NOMO-1 treated with DMSO at 0.1 percent for 48 hours (cell line): Measurements from ENCODE around the gene MRPS14.
A peak's percentile ranks its signal among the peaks of the same experiment; 100 is the strongest.

Experiments used
- DNase-seq: peaks from one replicate; lab custom pipeline; 2025; ENCODE audit not compliant: unreplicated experiment; lab: John Stamatoyannopoulos, UW

The MRPS14 gene

DNA sequence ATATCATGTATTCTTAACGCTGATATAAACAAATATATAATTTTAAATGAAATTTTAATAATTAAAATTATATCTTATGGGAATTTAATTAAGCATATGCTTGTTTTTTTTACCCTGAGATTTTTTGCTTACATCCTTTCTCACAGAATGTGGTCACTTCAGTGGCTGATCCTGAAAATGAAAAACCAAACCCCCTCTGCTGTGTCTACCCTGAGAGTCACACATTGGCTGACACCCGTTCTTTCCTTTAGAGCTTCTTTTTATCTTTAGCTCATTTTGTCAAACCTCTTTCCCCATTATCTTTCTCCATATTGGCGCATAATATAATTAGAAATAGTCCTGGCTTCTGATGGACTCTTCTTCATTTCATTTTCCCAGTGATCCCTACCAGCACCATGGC, 34.2 kb downstream of the MRPS14 start:
- no peak for DNase-seq

GRCh38 chr1:174988539-174988938, 34.7 kb downstream of the MRPS14 start:
- DNase-seq: no peak

DNA sequence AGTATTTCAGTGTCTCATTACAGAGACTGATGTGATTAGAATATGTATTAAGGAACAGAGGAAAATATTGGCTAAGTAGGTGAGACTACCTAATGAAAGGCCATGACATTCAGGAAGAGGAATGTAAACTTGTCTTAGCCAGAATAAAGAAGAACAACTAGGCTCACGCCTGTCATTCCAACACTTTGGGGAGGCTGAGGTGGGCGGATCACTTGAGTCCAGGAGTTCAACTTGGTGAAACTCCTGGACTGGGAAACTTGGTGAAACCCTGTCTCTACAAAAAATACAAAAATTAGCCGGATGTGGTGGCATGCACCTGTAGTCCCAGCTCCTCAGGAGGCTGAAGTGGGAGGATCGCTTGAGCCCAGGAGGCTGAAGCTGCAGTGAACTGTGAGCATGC, 38.3 kb downstream of the MRPS14 start:
- DNase-seq: no peak

DNA sequence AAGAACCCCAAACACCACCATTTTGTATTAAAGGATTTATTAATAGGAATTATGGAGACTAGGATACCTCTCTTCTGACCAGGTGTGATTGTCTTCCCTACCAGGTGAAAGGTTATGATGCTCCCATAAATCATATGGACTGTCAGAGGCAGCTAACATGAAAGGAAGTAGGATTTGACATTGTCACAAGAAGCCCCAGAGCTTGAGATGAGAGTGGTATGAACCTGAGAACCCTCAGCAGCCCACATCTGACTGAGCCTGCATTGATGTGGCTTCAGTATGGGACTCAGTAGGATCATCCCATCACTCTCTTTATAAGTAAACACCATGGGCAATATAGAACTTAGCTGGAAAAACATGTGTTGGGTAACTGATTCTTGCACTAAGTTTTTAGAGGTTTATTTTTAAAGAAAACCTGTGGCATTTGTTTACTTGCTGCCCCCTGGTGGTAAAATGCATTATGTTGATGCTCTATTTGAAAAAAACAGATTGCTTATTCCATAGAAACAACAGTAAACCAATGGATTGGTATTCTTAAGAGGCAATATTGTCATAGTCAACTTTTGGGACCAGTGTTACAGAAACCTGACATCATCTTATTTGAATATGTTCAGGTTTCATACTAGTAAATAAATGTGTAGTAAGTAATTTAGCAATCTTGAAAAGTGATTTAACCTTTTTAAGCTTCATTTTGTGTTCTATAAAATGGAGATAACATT, 40.1 kb downstream of the MRPS14 start:
- peak; percentile 38 for DNase-seq

- no peak for DNase-seq
These were observed 46.7 kb downstream of the MRPS14 start for GRCh38 chr1:174976436-174977108.

DNA sequence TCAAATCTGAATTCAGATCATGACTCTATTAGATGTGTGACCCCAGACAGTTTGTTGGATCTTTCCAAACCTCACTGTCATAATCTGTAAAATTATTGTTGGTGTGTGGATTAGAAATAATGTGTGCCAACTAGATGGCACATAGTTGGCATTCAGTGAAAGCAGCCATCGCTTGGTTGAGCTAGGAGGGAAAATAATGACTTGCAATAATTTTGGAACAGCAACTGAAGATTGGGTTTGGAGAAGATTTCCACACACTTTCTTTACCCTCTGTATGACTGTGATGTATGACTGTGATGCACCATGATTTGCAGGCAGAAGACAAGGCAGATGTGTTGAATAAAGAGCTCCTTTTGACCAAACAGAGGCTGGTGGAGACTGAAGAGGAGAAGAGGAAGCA, 47.5 kb downstream of the MRPS14 start:
- no peak for DNase-seq

DNA sequence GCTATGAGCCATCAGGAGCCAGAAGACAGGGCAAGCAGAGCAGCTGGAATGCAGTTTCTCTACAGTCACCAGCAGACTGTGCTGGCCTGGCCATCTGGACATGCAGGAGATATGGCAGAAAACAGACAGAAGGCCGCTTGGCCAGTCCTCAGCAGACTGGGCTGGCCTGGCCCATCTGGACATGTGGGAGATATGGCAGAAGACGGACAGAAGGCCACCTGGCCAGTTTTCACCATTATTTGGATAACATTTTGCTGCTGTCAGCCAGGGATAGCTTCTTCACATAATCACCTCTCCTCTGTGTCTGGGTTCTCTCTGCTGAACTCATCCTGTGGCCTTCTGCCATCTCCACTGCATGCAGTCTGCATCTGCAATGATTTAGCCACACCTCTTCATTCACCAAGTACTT, 48.5 kb downstream of the MRPS14 start:
- DNase-seq: no peak

- peak; percentile 19 for DNase-seq
These were observed 51.3 kb downstream of the MRPS14 start for GRCh38 chr1:174971902-174972301.

- no peak for DNase-seq
These were observed 51.8 kb downstream of the MRPS14 start for GRCh38 chr1:174971466-174971865.

- DNase-seq: no peak
These were observed 53.2 kb downstream of the MRPS14 start for GRCh38 chr1:174969977-174970376.

DNA sequence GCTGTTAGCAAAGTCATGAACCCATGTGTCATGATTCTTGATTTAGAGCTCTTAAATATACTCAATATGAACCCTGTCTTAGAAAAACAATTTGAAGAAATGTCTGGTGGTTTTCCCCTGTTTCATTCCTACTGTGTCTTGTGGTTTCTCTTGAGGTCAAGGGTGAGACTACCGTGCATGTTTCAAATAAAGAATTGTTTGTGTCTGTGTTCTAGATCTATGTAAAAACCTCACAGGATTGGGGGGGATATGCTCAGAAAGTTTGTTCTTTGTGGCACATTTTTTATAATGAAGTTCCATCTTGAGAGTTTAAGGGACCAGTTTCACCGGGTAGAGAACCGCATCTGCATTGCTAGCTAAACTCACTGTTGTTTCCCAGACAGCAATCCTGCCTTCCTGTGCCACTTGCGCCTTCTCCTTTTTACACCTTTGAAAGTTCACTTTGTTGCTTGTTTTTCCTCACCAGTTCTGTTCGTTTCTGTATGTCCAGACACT, 54.4 kb downstream of the MRPS14 start:
- peak; percentile 6 for DNase-seq

GRCh38 chr1:174967845-174968705, 55.1 kb downstream of the MRPS14 start:
- peak; percentile 34 for DNase-seq

- DNase-seq: no peak
These were observed 57.1 kb downstream of the MRPS14 start for GRCh38 chr1:174966008-174966572.

- DNase-seq: peak; percentile 25
These were observed 57.7 kb downstream of the MRPS14 start for GRCh38 chr1:174965362-174966007.

DNA sequence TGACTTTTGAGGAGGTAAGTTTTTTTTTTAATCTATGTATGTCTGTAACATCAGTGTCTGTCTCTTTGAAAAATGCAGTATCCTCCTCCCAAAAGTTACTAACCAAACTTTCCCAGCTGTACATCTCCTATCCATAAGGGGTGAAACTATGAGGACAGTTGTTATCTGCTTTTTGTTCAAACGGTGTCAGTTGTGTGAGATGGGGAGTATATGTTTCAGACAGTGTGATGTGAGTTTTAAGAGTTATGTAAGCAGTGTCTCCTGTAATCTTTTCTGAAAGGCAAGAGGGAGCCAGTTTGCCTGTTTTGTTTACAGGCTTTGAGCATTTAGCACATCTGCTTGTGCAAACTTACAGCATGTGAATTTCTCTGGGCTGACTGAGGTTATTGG, 58.3 kb downstream of the MRPS14 start:
- no peak for DNase-seq

- DNase-seq: peak; percentile 90
These were observed 58.8 kb downstream of the MRPS14 start for GRCh38 chr1:174964261-174964971.

GRCh38 chr1:174963529-174964125, 59.6 kb downstream of the MRPS14 start:
- no peak for DNase-seq
